HG02840 (cell line): Measurements from ENCODE around the gene SLC9C1.
A peak's percentile ranks its signal among the peaks of the same experiment; 100 is the strongest.

ENCODE experiments used
- ATAC-seq: cut with Tn5 transposase; IDR thresholded peaks from one replicate; pipeline ENCODE4 v1.9.1; 2021; ENCODE audit warnings: mild to moderate bottlenecking, moderate library complexity, moderate number of reproducible peaks; ENCODE audit not compliant: unreplicated experiment, low FRiP score

The SLC9C1 gene

DNA sequence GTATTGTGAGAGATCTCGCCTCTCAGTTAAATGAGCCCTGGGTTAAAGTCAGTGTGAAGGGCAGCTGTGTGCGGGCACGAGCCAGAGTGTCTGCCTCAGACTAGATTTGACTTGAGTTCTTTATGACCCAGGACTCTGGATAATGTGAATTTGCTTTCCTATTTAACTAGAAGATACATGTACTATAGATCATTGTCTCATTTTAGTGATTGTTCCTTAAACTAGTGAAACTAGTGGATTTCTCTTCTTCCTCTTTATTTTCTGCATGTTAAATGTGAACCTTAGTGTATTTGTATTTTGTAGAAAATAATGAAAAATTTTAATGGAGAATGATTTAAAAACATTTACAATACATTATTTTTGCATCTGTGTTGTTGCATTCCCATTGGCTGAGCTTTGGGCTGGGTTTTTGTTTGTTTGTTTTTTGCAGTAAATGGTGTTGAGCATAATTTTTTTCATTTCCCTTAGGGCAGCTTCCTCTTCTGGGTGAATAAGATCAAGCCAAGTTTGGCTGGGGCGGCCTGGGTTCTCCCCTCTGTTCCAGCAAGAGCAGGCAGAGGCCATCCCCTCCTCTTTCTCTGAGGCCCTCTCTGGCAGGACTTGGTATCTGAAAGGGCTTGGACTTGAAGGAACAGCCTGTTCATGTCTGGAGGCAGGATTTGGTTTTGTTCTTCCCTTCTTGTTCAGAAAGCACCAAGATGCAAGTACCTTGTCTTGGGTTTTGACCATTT, 176.0 kb downstream of the SLC9C1 start:
- ATAC-seq, result no peak

DNA sequence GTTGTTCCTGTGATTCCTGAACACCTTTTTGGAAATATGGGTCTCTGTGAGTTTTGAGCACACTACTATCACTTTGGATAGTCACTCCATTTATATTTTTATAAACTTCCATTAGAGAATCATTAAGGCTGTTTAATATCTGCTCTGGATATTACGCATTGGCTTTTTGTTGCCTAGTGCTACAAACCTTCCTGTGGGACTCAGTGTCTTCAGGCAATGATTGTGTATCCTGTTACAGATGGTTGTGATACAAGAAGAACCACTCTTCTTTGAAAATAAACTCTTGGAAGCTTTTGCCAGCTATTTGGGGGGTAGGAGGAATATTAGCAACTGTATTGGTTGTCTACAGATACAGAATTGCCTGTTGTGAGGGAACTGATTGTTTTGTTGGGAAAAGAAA, 176.6 kb downstream of the SLC9C1 start:
- no peak for ATAC-seq

DNA sequence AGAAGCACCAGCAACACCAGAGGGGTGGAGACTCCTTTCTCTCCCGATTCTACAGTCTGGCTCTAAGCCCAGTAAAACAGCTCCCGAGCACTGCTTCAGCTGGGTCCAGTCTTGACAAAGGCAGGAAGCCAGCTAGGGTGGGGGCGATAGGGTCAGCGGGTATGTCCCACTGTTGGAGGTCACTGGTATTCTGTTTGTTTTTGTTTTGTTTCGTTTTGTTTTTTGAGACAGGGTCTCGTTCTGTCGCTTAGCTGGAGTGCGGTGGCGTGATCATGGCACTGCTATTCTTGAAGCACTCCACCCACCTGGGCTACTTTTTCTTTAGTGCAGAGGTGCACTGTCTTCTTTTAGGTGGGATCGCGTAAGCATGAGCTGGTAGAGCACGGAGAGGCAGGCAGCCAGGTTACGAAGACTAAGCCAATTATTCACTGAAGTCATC, 177.2 kb downstream of the SLC9C1 start:
- ATAC-seq, result no peak

DNA sequence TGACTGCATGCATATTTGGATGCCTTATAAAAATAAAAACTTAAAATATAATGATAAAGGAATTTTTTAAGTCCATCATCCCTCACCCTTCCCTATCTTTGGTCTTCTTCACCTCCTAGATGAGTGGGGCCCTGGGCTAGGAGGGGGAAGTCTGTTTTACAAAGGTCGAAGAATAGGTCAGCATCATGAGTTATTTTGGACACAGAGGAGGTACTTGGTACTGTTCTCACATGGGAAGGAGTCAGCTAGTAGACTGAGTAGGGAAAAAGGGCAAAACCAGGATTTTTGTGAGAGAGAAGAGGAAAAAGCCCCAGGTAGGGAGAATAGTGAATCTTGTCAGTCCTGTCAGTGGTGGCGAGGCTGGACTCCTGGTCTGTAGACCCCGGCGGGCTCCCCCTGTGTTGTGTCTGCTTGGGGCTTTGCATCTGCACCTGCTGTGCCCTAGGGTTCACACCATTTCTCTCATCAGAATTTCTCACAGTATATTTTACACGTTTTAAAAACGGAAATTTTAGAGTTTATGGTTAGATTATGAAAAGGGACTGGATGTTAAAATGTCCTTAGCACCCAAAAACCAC, 178.1 kb downstream of the SLC9C1 start:
- ATAC-seq, result no peak

DNA sequence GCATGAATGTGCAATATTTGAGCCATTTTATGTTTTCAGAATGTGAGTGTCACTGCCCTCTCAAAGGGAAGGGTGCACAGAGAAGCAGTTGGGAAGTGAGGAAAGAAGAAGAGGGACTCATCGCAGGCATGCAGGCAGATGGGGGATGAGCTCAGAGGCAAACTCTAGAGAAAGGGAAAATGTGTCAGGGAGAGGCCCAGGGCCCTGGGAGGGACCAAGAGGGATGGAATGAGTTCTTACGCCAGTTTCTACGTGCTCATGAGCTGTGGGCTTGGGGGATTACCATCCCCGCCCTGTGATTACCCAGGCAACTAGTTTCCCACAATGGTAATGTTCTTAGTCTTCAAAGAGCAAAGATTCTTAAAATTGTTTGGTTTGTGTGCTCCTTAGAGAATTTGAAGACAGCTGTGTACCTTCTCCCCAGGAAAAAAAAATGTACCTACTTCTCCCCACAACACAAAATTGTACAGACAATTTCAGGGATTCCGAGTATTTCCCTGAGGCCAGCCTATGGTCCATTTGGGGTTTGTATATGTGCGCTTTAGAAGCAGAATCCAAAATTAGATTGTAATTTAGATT, 178.8 kb downstream of the SLC9C1 start:
- ATAC-seq, result peak; percentile 38

DNA sequence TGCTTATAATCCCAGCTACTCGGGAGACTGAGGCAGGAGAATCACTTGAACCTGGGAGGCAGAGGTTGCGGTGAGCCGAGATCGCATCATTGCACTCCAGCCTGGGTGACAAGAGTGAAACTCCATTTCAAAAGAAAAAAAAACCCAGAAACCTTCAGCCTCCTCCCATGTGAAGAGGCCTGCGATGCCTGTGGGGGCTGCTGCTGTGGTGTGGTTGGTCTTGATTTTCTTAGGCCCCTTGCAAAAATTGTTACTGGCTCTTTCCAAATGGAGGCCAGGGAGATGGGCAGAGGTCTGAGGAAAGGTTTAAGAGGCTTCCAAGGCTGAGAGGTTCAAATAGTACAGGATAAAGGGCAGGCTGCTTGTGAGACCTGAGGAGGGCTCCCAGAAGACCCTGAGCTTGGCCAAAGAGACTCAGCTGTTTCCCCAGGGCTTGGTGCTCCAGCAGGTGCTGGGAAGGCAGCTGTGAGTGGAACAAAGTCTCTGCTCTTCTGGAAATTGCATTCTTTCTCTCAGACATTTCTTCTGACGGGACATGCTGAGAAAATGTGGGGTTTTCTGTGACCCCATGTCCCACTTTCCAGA, 179.3 kb downstream of the SLC9C1 start:
- no peak for ATAC-seq

DNA sequence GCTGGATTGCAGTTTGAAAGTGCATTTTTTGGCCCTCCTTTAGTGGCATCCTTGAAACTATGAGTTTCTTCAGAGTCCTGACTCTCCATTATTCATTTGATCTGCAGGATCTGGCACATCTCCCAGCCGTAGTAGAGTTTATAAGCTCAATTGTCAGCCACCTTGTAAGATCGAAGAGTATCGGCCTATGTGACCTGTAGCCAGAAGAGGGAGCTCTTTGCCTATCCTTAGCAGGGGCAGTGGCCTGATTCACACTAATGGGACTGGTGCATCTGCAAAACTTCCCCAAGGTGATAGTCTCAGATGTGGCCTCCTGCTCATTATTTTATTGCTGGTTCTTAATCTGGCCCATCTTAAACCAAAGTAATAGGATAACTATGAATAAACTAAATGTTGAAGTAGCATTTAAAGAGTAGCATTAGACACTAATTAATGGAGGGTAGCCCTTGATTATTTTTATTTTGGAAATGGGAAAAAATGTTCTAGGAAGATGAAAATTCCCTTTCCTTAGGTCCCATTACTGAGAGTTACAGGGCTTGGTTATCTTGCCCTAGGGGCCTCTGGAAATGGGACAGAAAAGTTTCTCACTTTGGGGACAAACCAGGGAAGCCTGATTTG, 182.1 kb downstream of the SLC9C1 start:
- peak; percentile 40 for ATAC-seq

DNA sequence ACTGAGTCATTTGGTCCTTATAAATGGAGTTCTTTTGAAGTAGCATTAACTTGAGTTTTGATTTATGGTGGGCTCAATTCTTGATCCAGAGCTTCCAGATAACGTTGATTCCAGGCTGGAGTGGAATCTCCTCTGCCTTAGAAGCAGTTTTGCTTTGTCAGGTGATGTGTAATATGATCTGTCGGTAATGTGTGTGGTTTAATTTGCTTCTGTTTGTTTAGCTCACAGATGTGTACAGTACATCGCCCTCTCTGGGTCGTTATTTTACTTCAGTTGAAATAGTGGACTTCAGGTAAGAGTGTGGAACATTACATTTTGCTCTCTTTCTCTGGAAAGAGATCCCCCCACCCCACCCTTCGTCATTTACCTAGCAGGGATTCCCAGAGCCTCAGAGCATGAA, 184.7 kb downstream of the SLC9C1 start:
- no peak for ATAC-seq

DNA sequence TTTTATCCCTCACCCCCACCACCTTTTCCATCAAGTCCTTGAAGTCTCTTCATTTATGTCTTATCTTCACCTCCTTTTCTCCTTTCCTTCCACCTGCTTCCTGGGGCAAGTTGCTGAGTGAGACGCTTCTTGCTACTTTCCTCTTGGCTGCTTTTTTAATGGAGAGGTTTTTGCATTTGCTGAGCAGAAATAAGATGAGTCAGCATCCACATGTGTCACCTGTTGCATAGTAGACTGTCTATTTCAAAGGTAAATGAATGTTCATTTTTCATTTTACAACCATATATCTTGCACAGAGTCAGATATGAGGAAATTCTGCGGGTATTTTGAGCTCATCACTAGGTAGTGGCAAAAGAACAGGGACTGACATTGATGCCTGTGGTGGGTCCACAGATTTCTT, 189.2 kb downstream of the SLC9C1 start:
- no peak for ATAC-seq

DNA sequence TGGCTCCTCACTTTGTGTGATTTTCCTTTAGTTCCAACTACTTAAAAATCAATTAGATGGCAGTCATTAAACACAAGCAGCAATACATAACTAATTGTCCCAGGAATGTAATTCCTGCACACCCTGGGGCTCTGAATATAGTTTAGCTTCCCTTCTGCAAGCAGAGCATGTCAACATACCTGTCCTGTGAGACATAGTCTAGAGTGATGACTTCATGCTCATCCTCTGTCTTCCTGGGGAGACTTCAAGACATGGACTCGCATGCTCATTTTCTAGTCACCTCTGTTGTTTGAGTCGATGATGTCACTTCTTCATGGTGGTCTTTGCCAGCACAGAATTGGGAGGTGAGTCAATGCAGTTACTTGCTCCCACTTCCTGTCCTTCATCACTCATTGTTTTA, 192.1 kb downstream of the SLC9C1 start:
- ATAC-seq, result no peak

DNA sequence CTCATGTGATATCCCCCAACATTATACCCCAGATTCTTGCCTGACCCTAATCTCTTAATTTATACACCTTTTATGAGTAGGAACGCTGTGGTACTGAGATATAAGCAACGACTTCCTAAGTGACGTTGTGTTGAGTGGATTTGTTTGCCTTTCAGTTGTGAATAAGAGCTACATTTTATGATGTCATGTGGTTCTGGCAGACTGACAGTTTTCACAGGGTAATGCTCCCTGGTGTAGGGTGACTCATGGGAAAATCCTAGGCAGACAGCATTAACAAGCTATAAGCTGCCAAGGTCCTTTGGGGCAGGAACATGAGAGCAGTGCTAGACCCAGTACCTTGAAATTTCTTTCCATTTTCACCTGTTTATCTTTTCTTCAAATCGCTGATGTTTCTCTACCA, 196.6 kb downstream of the SLC9C1 start:
- no peak for ATAC-seq

DNA sequence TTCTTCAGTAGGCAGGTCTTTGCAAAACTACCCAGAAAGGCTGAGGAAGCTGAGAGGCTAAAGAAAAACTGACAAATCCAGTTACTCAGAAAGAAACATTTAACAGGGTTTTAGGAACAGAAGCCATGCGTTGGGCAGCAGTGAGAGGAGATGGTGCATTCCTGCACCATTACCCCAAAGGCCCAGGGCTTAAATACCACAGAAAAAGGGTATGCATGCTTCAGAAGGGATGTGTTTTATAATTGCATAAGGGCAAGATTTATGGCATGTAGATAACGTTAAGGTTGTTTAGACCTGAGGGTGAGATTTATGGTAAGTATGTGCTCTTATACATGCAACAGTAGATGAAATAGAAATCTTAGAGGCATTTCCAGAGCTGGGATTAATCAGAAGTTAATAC, 197.8 kb downstream of the SLC9C1 start:
- no peak for ATAC-seq

DNA sequence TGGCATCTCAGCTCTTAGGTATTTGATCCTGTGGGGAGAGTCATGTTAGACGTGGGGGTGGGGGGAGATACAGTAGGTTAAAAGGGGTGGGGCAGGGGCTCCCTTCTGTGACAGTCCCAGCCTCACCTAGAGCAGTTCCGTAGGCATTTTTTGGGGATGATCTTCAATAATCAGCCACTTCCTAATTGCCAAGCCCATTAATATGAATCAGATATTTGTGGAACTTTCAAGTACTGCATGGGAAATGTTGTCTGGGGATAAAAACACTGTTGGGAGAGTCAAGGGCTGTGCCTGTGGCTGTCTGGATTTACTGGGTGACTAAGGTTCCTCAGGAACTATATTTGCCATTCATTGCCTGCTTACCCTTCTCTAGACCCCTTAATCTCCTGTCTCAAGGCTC, 198.3 kb downstream of the SLC9C1 start:
- no peak for ATAC-seq

DNA sequence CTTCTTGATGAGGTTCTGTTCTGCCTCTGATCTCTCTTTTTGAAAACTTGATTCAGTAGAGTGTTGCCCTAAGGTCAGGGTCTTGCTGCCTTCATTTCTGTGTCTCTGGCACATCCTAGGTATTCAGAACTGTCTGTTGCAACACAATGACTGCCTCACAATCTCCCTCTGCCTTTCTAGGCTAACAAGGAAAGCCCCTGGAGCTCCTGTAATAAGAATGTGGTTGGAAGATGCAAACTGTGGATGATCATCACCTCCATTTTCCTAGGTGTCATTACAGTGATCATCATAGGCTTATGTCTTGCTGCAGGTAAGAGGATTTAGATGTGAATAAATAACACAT, 200.9 kb downstream of the SLC9C1 start:
- ATAC-seq, result no peak

DNA sequence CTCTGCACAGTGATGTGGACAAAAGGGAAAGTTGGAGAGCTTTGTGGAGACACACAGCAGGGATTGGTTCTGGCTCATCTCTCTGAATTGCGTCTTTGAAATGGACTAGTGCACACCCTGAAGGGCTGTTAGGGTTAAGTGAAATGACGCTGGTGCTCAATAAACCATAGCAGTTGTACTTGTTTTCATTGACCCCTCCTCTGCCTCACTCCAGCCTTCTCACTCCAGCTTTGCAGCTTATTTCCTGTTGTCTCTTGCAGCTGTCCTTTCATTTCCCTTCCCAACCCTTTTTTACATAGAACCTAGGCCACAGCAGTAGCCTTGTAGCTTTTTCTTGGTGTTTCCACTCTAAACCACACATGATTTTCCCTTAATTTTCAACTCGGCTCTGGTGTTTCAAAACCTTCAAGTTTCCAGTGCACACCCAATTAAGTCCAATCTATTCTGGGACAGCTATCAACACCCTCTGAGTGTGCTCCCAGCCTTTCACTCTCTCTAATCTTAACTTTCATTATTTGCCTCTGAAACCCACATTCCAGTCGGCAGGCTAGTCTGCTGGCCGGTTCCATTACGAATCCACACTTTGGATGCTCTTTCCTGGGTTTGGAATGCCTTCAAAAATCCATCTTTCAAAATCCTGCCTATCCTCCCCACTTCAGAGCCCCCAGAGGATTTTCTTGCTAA, 201.4 kb downstream of the SLC9C1 start:
- ATAC-seq, result no peak

DNA sequence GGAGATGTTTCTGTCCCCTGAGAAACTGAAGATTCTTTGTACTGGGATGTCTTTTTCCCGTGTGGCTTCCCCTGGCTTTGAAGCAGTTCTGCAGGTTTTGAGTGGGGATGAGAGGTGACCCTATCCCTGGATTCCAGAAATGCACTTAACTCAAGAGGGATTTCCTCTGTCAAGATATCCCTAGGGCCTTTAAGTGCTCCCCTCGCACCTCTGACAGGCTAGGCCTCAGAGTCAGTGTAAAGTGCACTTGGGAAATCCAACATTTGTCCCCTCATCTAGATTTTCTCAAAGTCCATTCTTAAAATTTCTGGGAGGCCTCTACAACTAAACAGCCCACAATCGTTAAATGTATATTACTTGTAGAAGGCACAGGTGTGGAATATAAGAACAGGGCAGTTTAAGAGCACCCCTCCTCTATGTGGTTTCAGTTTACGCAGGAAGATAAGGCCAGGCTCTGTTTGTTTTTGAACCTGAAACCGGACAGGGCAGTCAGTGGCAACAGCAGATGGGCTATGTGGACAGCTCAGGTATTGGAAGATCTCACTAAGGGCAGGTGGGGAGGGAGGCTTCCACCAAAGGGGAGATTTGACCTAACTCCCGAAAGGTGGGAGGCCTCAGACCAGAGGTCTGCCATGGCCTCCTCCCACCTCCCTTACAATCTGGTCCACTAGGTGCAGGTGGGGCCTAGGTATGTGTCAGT, 203.0 kb downstream of the SLC9C1 start:
- ATAC-seq, result no peak
